Ammon's horn (tissue), 1 donor: ENCODE results near the gene HES2.
"Not testable (repeated sequence)": the region's sequence is repeated elsewhere in the genome, so short reads cannot be mapped to it uniquely, and the experiment has no call there.

ENCODE experiments used
- DNase-seq: peaks from one replicate; pipeline ENCODE4 v3.0.0-alpha.2; 2016; ENCODE audit warnings: low spot score

The HES2 gene

DNA sequence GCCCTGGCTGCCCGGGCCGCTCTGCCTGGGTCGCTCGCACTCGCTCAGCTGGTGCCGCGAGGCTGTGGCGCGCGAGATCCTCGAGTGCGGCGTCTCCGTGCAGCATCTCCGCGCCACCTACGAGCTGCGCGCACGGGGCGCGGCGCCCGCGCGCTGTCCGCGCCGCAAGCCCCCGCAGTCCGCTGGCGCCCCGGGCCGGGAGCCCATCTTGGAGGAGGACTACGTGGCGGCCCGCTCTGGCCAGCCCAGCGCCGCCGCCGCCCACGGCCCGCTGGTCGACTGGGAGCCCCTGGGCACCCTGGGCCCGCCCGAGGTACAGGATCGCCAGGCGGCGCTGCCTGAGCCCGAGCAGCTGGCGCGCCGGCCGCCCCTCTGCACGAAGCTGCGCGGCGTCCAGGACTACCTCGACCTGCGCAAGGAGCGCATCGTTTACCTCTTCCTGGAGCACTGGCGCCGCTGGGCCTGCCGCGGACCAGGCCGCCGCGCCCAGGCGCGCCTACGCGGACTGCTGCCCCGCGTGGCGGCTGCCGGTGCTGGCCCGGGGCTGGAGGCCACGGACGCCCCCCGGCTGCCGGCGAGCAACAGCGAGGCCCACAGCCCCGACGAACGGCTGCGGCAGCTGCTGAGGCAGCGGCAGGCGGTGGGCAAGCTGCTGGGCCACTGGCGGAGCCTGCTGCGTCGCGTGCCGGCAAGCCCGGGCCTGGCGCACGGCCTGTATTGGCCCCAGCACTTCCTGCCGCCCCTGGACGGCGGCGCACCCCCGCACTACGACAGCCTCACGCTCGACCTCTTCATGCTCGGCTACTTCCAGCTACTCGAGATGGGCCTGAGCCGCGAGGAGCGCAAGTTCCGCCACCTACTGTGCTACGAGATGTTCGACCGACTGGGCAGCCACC, 35.4 kb upstream of the HES2 start:
- DNase-seq = no peak

DNA sequence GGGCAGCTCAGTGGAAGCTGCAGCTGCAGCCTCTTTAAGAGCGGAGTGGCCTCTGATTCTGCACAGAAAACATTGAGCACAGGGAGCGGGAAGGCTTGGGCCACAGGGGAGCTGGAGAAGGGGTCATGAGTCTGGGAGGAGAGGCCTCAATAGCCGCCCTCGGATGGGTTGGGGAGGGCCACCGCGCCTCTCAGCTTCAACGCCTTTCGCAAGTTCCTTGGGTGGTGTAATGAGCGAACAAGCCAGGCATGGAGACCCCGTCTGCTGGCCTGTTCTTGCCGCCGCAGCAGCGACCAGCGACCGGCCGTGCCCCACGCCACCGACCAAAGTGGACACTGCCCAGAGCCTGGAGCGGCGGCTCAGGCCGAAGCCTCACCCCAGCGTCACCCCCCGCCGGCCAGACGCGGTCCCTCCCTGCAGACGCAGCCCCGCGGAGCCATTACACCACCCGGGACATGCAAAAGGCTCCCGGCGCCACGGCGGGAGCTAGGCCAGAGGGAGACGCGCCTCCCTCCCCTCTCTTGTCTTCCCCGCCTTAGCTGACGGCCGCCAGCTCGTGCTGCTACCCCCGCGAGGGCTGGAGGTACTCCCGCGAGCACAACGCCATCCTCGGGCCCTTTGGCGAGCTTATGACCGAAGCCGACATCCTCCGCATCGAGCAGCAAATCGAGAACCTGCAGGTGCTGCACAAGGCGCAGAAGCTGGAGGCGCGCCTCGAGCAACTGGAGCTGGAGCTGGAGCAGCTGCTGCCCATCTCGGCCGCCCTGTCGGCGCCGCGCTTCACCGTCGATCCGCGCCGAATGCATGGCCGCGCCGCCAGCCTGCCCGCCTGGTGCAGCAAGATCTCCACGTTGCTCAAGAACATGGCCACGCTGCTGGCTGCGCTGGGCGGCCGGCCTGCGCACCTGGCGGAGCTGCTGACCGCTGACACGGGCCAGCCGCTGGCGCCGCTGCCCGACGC, 34.5 kb upstream of the HES2 start:
- DNase-seq = not testable (repeated sequence)

DNA sequence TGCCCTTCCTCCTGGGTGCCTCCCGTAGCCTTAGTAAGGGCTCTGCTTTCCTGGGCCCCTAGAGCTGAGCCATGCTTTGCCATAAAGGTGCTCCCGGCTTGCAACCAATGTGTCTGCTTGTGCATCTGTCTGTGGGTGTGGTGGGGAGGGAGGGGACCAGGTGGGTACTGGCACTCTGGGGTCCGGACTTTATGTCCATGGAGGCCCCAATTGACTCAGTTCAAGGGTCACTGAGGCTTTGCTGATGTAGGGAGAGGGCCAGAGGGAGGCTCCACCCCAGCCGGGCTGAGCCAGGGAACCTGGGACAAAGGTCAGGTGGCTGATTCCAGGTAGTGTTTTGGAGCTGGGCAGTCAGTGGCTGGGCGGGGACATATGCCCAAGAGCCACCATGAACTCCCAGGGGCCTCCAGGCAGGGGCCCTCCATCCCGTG, 31.2 kb upstream of the HES2 start:
- no peak for DNase-seq

DNA sequence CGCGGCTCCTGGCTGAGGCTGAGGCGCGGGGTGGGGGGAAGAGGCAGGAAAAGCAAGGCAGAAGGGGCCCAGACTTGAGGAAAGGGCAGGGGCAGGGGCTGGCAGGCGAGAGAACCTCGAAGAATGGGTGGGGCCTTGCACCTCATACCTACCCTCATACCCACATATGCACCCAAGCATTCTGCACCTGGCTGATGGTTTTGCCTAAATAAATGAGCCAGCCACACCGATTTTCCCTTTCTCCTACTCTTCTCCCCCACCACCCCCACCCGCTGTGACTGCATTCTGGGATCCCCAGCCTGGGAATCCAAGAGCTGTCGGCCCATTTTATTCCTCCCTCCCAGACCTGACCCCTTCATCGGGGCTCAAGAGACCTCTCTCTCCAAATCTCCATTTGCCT, 30.8 kb upstream of the HES2 start:
- DNase-seq = not testable (repeated sequence)

DNA sequence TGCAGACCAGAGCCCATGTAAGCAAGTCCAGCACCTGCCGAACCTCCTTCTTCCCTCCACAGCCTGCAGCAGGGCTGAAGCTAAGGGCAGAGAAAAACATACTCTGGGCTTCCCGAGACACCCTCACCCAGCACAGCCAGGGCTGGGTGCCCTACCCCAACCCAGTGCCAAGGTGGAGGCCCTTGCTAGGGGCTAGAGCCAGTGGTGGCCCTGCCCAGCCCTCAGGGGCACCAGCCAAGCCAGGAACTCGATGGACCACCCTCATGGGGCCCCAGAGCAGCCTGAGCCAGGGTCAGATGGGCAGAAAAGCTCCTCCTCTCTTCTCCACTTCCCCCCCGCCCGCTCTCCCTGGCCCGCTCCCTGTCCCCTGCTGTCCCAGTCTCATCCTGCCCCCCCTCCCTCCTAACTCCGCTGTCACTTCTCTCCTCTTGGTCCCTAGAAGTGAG, 30.3 kb upstream of the HES2 start:
- no peak for DNase-seq

DNA sequence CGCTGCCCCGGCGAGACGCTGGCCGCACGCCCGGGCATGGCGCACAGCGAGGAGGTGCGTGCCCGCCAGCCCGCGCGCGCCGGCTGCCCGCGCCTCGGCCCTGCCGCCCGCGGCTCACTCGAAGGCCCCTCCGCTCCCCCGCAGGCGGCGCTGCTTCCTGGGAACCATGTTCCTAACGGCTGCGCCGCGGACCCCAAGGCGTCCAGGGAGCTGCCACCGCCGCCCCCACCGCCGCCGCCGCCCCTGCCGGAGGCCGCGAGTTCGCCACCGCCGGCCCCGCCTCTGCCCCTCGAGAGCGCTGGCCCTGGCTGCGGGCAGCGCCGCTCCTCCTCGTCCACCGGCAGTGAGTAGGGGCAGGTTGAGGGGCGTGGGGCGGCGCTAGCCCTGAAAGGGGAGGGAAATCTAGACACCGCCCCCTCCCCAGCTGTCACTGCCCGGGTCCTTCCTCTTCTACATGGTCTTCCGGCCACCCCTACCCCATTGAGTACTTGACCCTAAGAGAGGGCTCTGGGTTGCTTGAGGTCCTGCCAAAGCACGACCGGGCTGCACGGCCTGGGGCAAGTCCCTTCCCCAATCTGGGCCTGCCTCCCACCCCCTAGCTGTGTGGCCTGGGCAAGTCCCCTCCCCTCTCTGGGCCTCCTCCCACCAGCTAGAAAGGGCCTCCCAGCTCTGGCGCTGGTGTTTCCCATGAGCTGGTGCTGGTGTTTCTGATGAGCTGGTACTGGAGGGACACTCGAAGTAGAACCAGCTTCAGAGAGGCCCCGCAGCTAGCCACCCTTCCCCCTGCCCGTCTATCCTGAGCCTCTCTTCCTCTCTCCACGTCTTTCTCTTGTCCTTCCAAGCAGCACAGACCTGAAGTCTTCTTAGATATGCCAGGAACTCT, 29.3 kb upstream of the HES2 start:
- DNase-seq = peak; percentile 24

DNA sequence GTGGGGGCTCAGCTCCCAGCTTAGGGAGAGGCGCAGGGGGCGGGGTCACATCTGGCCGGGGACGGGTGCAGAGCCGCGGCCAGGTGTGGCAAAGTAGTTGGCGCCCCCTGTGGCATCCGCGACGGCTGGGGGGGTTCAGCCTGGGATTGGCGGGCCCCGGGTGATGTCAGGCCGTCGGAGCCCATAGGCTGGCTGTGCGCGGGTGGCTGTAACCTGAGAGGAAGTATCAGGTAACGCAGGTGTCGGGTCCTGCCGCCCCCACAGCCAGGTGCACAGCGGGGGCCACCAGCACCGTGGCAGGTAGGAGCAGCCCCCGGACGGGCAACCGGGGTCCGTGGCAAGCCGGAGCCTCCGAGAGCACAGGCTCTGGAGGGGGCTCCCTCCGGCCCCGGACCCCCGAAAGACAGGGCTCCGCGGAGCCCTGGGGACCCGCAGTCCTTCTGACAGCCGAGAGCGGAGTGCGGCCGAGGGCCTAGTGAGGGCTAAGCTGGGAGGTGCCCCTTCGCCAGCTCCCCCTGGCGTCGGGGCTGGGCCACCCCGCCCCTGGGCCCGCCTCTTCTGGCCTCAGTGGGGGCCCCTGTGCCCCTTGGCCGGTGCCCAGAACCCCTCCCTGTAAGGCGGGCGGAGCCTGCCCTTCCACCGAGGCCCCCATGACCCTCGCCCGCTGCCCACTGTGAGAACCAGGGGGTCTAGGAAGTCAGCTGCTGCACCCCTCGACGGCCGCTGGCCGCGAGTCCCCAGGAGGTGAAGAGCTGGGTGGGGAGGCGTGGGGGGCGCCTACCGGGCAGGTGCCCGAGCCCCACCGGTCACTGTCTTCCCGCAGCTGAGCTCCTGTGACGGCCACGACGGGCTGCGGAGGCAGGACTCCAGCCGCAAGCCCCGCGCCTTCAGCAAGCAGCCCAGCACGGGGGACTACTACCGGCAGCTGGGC, 28.4 kb upstream of the HES2 start:
- DNase-seq = no peak

DNA sequence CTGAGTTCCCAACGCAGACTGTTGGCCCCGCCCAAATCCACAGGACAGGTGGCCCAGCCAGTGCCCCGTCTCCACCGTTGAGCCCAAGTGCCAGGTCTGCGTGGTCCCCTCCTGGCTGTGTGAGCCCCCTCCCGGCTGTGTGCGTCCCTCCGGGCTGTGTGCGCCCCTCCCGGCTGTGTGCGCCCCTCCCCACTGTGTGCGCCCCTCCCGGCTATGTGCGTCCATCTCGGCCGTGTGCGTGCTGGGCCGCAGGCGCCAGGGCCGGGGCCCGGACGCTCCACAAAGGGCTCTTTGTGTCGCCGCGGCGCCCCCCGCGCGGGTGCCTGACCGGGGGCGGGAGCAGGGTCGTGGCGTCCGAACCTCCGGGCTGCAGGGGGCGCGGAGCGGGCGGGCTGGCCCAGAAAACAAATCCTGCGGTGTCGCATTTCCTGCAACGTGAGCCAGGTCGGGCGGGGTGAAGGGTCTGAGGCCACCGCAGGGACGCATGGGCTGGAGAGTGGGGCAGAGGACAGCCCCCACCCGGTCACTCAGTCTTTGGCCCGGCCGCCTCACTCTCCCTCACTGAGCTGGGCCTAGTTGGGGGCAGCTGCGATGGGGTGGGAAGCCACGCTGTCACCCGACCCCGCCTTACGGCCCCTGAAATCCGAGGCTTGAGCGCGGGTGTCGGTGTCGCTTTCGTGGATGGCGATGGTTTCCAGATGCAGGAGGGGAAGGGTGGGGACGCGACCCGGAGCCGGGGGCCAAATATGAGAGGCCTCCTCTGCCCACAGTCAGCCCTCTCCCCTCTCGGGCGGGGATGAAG, 27.5 kb upstream of the HES2 start:
- no peak for DNase-seq

DNA sequence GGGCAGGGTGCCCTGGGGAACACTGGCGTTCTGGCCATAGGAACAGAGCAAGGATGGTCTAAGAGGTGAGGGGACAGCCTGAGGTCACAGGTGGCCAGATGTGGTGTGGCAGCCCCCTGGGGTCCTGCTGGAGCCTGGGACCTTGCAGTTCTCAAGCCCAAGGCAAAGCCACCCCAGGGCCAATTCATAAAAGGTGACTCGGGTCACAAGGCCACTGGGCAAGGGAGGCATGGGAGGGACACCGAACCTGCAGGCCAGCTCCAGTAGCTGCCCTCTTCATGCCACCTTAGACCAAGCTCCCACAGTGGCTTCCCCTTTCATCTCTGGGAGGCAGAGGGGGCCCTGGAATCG, 26.9 kb upstream of the HES2 start:
- DNase-seq = no peak

DNA sequence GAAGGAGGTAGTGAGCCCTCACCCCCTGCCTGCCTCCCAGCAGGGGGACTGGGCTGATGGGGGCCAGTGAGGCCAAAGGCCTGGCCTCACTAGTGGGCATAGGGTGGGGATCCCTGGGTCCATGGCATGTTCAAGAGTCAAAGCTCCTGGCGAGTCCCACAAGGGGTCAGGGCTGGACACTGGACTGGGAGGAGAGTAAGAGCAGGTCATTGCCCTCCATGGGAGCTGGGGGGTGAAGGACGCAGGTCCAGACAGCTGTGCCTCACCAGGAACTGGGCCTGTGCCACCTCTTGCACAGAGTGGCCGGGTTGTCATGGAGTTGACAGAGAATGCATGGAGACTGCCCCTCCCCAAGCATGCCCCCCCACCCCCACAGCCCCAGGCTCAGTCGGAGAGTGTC, 26.2 kb upstream of the HES2 start:
- DNase-seq = not testable (repeated sequence)

DNA sequence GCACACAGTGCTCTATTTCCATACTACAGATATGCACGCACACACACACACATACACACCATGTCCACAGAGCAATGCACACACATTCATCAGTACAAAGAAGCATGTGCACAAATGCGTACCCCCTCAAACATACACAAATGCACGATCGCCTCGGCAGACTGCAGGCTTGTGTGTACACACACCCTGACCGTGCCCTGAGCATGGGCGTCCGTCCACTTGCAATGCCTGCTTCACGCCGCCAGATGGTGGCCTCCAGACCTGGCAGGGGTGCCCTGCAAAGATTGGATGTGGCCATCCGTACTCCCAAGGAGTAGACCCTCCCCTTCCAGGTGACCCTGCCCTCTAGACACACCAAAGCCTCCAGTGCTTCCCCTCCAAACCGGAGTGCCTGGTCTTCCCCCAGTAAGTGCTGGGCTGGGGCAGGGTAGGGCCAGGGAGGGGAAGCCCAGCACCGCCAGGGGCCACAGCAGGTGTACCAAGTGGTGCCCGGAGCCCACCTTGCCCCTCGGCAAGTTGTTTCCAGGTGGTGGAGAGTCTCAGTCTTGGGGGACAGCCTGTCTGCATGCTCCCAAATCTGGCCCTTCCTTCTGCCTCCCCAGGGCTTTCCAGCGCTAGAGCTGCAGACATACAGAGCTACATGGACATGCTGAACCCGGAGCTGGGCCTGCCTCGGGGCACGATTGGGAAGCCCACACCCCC, 25.5 kb upstream of the HES2 start:
- peak; percentile 16 for DNase-seq

DNA sequence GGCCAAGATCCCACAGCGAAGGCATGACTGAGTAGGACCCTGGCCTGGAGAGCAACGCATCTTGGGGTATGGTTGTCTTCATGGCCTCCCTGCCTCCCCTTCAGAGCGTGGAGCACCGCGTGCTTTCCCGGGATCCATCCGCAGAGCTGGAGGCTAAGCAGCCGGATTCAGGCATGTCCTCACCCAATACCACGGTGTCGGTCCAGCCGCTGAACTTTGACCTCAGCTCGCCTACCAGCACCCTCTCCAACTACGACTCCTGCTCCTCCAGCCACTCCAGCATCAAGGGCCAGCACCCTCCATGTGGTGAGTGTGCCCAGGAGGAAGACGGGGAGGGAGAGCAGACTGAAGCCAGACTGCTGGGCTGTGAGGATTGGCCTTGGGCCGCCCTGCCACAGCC, 24.7 kb upstream of the HES2 start:
- no peak for DNase-seq

DNA sequence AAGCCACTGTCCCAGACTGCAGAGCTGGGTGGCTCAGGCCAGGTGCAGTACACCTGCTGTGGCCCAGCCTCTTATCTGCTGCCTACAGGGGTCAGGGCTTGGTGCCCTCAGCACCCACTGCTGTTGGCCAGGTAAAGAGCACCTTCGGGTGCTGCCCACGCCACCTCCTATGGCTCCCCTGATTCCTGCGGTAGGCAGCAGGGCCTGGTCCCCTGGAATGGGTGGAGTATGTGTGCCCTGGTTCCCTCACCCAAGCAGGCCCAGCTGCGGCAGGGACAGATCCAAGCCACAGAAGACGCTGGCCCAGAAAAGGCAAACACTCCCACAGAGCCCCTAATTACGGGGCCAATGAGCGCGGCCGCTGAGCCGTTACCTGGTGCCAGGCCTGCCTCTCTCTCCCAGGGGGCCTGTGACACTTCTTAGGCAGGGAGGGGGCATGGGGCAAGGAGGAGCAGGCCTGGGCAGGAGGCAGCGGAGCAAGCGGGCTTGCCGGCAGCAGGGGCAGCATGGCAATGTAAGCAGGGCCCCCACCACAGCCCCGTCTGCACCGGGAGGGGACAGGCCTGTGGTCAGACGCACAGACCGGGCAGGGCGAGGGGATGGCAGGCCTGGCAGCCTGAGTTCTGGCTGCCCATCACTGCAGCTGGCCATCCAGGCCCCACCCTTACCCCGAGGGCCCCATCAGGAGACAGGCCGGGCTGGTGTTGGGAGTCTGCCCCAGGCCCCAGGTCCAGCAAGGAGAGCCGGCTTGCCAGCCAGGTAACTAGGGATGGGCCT, 23.8 kb upstream of the HES2 start:
- no peak for DNase-seq

DNA sequence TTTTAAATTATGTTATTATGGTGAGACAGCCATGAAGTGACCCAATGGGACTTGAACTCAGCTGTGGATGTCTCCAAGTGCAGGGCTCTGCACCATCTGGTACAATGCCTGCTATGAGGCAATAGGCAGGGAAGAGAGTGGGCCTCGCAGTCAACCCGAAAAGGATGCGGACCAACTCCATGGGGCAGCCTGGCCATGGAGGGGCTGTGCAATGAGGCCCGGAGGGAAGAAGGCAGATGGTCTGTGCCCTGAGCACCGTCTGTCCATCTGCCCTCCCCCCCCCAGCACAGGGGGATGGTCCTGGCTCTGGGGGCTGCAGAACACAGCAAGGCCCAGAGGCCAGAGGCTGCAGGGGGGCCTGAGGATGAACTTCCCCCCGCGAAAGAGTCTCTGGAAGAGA, 21.9 kb upstream of the HES2 start:
- DNase-seq = no peak

DNA sequence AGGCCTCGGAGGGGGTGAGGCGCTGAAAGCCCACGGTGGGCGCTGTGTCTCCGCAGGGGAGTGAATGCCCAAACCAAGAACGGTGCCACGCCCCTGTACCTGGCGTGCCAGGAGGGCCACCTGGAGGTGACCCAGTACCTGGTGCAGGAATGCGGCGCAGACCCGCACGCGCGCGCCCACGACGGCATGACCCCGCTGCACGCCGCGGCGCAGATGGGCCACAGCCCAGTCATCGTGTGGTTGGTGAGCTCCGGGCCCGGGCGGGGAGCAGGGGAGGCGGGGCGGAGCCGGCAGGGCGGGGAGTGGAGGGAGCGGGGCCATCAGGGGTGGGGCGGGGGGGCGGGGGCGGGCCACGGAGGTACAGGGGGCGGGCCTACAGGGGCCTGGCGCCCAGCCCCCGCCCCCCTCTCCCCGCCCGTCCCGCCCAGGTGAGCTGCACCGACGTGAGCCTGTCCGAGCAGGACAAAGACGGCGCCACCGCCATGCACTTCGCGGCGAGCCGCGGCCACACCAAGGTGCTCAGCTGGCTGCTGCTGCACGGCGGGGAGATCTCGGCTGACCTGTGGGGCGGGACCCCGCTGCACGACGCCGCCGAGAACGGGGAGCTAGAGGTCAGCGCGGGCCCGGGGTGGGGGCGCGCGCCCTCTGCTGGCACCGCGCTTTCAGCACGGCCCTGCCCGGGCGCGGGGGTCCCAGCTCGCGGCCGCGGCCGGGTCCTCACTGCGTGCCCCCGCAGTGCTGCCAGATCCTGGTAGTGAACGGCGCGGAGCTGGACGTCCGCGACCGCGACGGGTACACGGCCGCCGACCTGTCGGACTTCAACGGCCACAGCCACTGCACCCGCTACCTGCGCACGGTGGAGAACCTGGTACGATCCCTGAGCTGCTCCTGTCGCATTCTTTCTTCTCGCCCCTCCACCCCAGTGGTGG, 20.7 kb upstream of the HES2 start:
- DNase-seq = no peak

DNA sequence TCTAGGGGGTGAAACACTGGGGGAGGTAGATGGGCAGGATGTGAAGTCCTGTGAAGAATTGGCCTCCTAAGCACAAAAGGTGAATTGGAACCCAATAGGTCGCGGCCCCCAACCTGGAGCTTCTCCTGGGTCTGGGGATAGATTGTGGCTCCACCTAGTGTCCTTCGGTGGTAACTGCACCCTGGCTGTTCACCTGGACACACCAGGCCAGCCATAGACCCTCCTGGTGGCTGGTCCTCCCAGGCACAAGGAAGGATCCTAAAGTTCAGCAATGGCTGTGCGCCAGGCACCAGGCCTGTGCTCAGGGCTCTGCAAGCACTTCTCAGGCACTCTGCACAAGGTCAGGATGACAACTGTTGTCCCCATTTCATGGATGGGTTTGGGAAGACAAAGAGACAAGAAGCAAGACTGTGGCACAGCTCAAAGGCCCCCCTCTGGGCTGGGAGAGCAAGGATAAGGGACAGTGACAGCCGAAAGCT, 18.4 kb upstream of the HES2 start:
- DNase-seq = peak; percentile 57

DNA sequence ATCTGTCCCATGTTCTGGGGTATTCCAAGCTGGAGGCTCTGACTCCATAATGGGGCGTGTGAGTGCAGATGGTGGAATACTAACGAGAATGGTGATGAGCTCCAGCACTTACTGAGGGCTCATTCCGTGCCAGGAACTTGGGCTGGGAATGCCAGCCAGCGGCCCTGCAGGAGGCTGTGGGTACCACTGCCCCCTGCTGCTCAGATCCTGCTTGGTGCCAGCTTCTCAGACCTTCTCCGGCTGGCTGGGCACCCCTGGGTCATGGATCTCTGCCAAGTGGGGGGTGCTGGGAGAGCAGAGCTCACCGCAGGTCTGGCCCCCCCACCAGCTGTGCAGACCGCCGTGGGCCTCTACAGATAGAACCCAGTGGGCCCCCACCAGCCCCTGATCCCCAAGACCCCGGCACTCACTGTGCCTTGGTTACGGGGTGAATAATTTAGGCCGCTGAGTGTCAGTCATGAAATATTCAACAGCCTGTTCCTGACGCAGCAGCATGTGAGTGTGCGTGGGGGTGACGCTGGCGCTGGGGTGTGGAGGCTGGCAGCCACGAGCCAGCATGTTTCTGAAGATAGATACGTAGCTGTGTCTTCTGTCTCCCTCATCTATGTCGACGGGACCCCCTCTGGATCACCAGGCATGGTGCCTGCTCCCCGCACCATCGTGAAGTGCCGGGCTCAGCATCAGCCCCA, 17.4 kb upstream of the HES2 start:
- DNase-seq = peak; percentile 69
